ENCODE data around the gene CSMD2.

Gene CSMD2

DNA sequence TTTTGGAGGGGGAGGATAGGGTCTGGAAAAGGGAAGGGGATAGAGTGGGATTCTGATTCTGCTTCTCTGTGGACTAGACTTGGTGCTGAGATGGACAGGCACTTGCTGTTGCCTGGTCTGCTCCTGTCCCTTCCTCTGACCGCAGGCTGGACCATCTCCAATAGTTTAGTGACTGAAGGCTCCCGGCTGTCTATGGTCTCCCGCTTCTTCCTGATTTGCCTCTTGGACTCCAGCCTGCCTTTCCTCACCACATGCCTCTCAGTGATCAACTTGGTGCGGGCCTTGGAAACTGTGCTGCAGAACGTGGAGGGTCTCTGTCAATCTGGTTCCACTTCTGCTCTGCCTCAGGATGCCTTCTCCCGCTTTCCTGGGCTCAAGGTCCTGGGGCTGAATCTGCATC is 698.9 kb downstream of the CSMD2 start:
- DNase-seq (ENCODE audit: low read depth in 1 of 2, low spot score in 1 of 2), result no peak

GRCh38 chr1:33465316-33465715 is 699.7 kb downstream of the CSMD2 start:
- no peak for DNase-seq (ENCODE audit: low read depth in 1 of 2, low spot score in 1 of 2)

DNA sequence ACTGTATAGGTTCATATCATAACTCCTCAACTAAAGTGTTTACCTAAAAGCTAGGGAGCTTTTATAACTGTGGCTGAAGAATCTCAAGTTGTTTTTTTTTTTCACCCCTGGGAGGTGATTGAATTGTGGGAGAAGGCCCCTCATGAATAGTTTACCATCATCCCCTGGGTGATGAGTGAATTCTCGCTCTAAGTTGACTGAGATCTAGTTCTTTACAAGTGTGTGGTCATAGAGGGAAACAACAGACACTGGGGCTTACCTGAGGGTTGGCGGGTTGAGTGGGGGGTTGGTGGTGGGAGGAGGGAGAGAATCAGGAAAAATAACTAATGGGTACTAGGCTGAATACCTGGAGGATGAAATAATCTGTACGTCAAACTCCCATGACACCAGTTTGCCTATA is 700.5 kb downstream of the CSMD2 start:
- no peak for DNase-seq (ENCODE audit: low read depth in 1 of 2, low spot score in 1 of 2)

All from activated CD4-positive, alpha-beta T cell treated with anti-CD3 and anti-CD28 coated beads, Interleukin-2, amount 50 U/mL, for 24 hours (primary cell).